NT2/D1 (cell line): ENCODE measurements around the gene C11orf54.

Experiments used
- SUZ12 ChIP-seq: IDR thresholded peaks from 2 replicates; pipeline ENCODE4 v1.6.1; 2011; ENCODE audit not compliant: insufficient read length, insufficient read depth; ENCODE audit errors: extremely low read depth
- YY1 ChIP-seq: IDR thresholded peaks from 2 replicates; pipeline ENCODE4 v1.6.1; 2011; ENCODE audit not compliant: insufficient read length, insufficient read depth
- ZNF274 ChIP-seq: IDR thresholded peaks from 2 replicates; pipeline ENCODE4 v1.6.1; 2011; ENCODE audit warnings: mild to moderate bottlenecking, low read depth, low read length

GRCh38 chr11:93746101-93746500 is 4.6 kb downstream of the C11orf54 start:
- TF ChIP-seq YY1 (no peak), ZNF274 (no peak), SUZ12 (no peak)
